ENCODE measurements around the gene SLC38A3.

GRCh38 chr3:50155491-50155878 lies 49.6 kb upstream of the SLC38A3 start:
- TF ChIP-seq, protein P1, sequence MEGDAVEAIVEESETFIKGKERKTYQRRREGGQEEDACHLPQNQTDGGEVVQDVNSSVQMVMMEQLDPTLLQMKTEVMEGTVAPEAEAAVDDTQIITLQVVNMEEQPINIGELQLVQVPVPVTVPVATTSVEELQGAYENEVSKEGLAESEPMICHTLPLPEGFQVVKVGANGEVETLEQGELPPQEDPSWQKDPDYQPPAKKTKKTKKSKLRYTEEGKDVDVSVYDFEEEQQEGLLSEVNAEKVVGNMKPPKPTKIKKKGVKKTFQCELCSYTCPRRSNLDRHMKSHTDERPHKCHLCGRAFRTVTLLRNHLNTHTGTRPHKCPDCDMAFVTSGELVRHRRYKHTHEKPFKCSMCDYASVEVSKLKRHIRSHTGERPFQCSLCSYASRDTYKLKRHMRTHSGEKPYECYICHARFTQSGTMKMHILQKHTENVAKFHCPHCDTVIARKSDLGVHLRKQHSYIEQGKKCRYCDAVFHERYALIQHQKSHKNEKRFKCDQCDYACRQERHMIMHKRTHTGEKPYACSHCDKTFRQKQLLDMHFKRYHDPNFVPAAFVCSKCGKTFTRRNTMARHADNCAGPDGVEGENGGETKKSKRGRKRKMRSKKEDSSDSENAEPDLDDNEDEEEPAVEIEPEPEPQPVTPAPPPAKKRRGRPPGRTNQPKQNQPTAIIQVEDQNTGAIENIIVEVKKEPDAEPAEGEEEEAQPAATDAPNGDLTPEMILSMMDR (IDR thresholded peaks at IDR 0.05), result no peak
- TF ChIP-seq POLR2A (IDR thresholded peaks at IDR 0.05), result no peak

Measured in uterus (tissue), 2 donors.